ENCODE data around the gene KIF21A. TPM values are rescaled to one million over a fixed set of nuclear protein-coding genes. Genes with fewer than 3 reads are reported as not detected.
A peak's percentile ranks its signal among the peaks of the same experiment; 100 is the strongest.
"Not testable (repeated sequence)": the region's sequence is repeated elsewhere in the genome, so short reads cannot be mapped to it uniquely, and the experiment has no call there.

Gene KIF21A
- total RNA-seq = 10 to 100 TPM; 13.0 to 13.1 TPM

GRCh38 chr12:39443081-39443928 lies at the start of gene KIF21A:
TSS of gene KIF21A (minus strand) at chr12:39443120. CDS start at chr12:39442970, 150 bp downstream.
- Mint-ChIP-seq H3K9me3 (no peaks in the 10 kb centered on the region), H3K36me3 (ENCODE audit: low read depth) (no peaks in the 10 kb centered on the region), H3K27ac (peak within 1 kb of the TSS; percentile 88), H3K4me3 (peak within 1 kb of the TSS; percentile 75), H3K27me3 (peaks cover 30% of the 10 kb centered on the region), H3K4me1 (peaks cover 21% of the 10 kb centered on the region)
- peak; percentile 81 for DNase-seq
- ChIA-PET POLR2A (no interaction called here), CTCF (interaction anchor here (0.6 to 1.8 kb wide), 5 partner anchors 11 to 176 kb away, joined by 3 to 5 read pairs (median 4); partner anchors contain the start of gene ABCD2)

- ChIA-PET CTCF (interaction anchor here (1.0 kb wide), 1 partner anchor 22 kb away, joined by 3 read pairs; no protein-coding TSS in a partner anchor), POLR2A (no interaction called here)
- no peaks in the 10 kb centered on the region for H3K27me3 Mint-ChIP-seq
- H3K9me3 Mint-ChIP-seq = peaks cover 3% of the 10 kb centered on the region
- no peak for DNase-seq
- no peak overlapping the region for H3K27ac Mint-ChIP-seq
- no peaks in the 10 kb centered on the region for H3K4me1 Mint-ChIP-seq
- no peaks in the 10 kb centered on the region for H3K36me3 Mint-ChIP-seq (ENCODE audit: low read depth)
- no peak overlapping the region for H3K4me3 Mint-ChIP-seq
These were observed 47.8 kb upstream of the KIF21A start for GRCh38 chr12:39490500-39491282.

- Mint-ChIP-seq H3K4me1 (no peaks in the 10 kb centered on the region), H3K9me3 (no peaks in the 10 kb centered on the region), H3K4me3 (no peak overlapping the region), H3K27ac (no peak overlapping the region), H3K36me3 (ENCODE audit: low read depth) (no peaks in the 10 kb centered on the region), H3K27me3 (no peaks in the 10 kb centered on the region)
- no peak for DNase-seq
- ChIA-PET POLR2A (no interaction called here), CTCF (interaction anchor here (0.7 to 1.0 kb wide), 2 partner anchors 9 to 16 kb away, joined by 3 to 4 read pairs; no protein-coding TSS in a partner anchor)
These were observed 40.7 kb upstream of the KIF21A start for GRCh38 chr12:39483597-39483996.

- Mint-ChIP-seq H3K36me3 (ENCODE audit: low read depth) (no peaks in the 10 kb centered on the region), H3K27me3 (no peaks in the 10 kb centered on the region), H3K4me3 (no peak overlapping the region), H3K9me3 (no peaks in the 10 kb centered on the region), H3K27ac (no peak overlapping the region), H3K4me1 (no peaks in the 10 kb centered on the region)
- no peak for DNase-seq
- CTCF ChIA-PET = interaction anchor here (0.7 kb wide), 1 partner anchor 10 kb away, joined by 3 read pairs; no protein-coding TSS in a partner anchor
- POLR2A ChIA-PET = no interaction called here
These were observed 40.1 kb upstream of the KIF21A start for GRCh38 chr12:39483042-39483441.

GRCh38 chr12:39476894-39477293 lies 34.0 kb upstream of the KIF21A start:
- no peaks in the 10 kb centered on the region for H3K4me1 Mint-ChIP-seq
- ChIA-PET CTCF (no interaction called here), POLR2A (no interaction called here)
- H3K36me3 Mint-ChIP-seq (ENCODE audit: low read depth) = no peaks in the 10 kb centered on the region
- peaks cover 9% of the 10 kb centered on the region for H3K9me3 Mint-ChIP-seq
- no peak overlapping the region for H3K4me3 Mint-ChIP-seq
- no peak overlapping the region for H3K27ac Mint-ChIP-seq
- no peak for DNase-seq
- H3K27me3 Mint-ChIP-seq = no peaks in the 10 kb centered on the region

- Mint-ChIP-seq H3K4me1 (no peaks in the 10 kb centered on the region), H3K27me3 (no peaks in the 10 kb centered on the region), H3K36me3 (ENCODE audit: low read depth) (no peaks in the 10 kb centered on the region), H3K4me3 (no peak overlapping the region), H3K9me3 (peaks cover 9% of the 10 kb centered on the region), H3K27ac (no peak overlapping the region)
- DNase-seq = no peak
- ChIA-PET CTCF (interaction anchor here (0.6 kb wide), 1 partner anchor 216 kb away, joined by 5 read pairs; no protein-coding TSS in a partner anchor), POLR2A (no interaction called here)
These were observed 33.2 kb upstream of the KIF21A start for GRCh38 chr12:39476121-39476520.

GRCh38 chr12:39475136-39475535 lies 32.2 kb upstream of the KIF21A start:
- DNase-seq, H3K4me3 Mint-ChIP-seq: not testable (repeated sequence)

GRCh38 chr12:39467432-39467870 lies 24.5 kb upstream of the KIF21A start:
- Mint-ChIP-seq H3K4me1 (peaks cover 16% of the 10 kb centered on the region), H3K4me3 (peak overlapping the region; percentile 37), H3K27ac (peak overlapping the region; percentile 65), H3K36me3 (ENCODE audit: low read depth) (peaks cover 2% of the 10 kb centered on the region), H3K9me3 (peaks cover 7% of the 10 kb centered on the region), H3K27me3 (no peaks in the 10 kb centered on the region)
- POLR2A ChIA-PET = no interaction called here
- no peak for DNase-seq
- CTCF ChIA-PET = interaction anchor here (1.4 kb wide), 1 partner anchor 17 kb away, joined by 4 read pairs; no protein-coding TSS in a partner anchor

More at GRCh38 chr12:39475136-39475535, 32.2 kb upstream of the KIF21A start:
- H3K27ac Mint-ChIP-seq; H3K27me3 Mint-ChIP-seq; CTCF ChIA-PET; H3K9me3 Mint-ChIP-seq; H3K36me3 Mint-ChIP-seq (ENCODE audit: low read depth); H3K4me1 Mint-ChIP-seq; POLR2A ChIA-PET: not testable (repeated sequence)

GRCh38 chr12:39464976-39465695 lies 22.2 kb upstream of the KIF21A start:
- POLR2A ChIA-PET = no interaction called here
- CTCF ChIA-PET = interaction anchor here (1.2 kb wide), 1 partner anchor 65 kb away, joined by 3 read pairs; no protein-coding TSS in a partner anchor
- no peak for DNase-seq
- Mint-ChIP-seq H3K36me3 (ENCODE audit: low read depth) (peaks cover 2% of the 10 kb centered on the region), H3K9me3 (peaks cover 7% of the 10 kb centered on the region), H3K4me1 (peaks cover 16% of the 10 kb centered on the region), H3K27me3 (no peaks in the 10 kb centered on the region), H3K4me3 (no peak overlapping the region), H3K27ac (no peak overlapping the region)

GRCh38 chr12:39461059-39461458 lies 18.1 kb upstream of the KIF21A start:
- ChIA-PET CTCF (no interaction called here), POLR2A (no interaction called here)
- no peaks in the 10 kb centered on the region for H3K27me3 Mint-ChIP-seq
- H3K36me3 Mint-ChIP-seq (ENCODE audit: low read depth) = no peaks in the 10 kb centered on the region
- no peaks in the 10 kb centered on the region for H3K9me3 Mint-ChIP-seq
- H3K4me1 Mint-ChIP-seq = no peaks in the 10 kb centered on the region
- no peak overlapping the region for H3K27ac Mint-ChIP-seq
- no peak overlapping the region for H3K4me3 Mint-ChIP-seq
- DNase-seq = no peak

- H3K4me3 Mint-ChIP-seq = no peak overlapping the region
- no peak for DNase-seq
- H3K27me3 Mint-ChIP-seq = peaks cover 1% of the 10 kb centered on the region
- H3K27ac Mint-ChIP-seq = no peak overlapping the region
- no peaks in the 10 kb centered on the region for H3K36me3 Mint-ChIP-seq (ENCODE audit: low read depth)
- ChIA-PET POLR2A (no interaction called here), CTCF (no interaction called here)
- no peaks in the 10 kb centered on the region for H3K4me1 Mint-ChIP-seq
- H3K9me3 Mint-ChIP-seq = no peaks in the 10 kb centered on the region
These were observed 16.1 kb upstream of the KIF21A start for GRCh38 chr12:39459027-39459434.

- Mint-ChIP-seq H3K27ac (no peak overlapping the region), H3K36me3 (ENCODE audit: low read depth) (no peaks in the 10 kb centered on the region), H3K9me3 (no peaks in the 10 kb centered on the region), H3K4me3 (no peak overlapping the region), H3K27me3 (peaks cover 18% of the 10 kb centered on the region), H3K4me1 (no peaks in the 10 kb centered on the region)
- no peak for DNase-seq
- POLR2A ChIA-PET = no interaction called here
- CTCF ChIA-PET = no interaction called here
These were observed 9.1 kb upstream of the KIF21A start for GRCh38 chr12:39451977-39452376.

All from activated CD4-positive, alpha-beta T cell treated with anti-CD3 and anti-CD28 coated beads, Interleukin-2, amount 10 ng/mL, durations not matched to agents 7 days and 5 days (primary cell).